Kidney glomerular epithelial cell (primary cell): Measurements from ENCODE around the gene STARD13.
A peak's percentile ranks its signal among the peaks of the same experiment; 100 is the strongest.

ENCODE experiments used
- DNase-seq: peaks from one replicate; lab custom pipeline; 2025; lab: John Stamatoyannopoulos, UW

STARD13 gene

DNA sequence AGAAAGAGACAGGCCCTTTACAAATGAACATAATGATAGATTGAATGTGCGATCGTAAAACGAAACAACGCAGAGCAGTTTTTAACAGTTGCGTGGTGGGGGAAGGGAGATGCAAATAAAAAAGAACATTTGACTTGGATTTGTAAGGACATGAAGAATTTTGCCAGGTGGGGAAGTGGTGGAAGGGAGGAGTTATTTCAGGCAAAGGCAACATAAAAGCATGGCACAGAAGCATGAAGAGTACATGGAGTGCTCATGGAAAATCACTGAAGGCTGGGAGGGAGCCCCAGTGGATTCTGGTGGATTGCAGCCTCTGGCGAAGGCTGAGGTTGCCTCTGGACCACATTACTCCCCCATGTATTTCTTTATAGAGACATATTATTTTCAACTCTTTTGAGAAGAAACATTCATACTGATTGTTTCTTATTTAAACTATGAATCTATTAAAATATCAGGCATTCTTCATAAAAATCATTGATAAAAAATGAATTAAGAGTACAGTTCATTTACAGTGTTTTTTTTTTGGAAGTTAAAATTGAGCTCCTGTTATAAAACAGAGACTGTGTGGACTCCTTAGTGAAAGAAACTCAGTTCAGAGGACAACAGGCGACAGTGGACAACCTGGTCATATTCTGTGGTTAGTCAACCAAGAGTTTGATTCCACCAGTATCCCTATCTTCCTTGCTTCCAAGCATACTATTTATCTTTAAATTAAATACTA, 57.5 kb downstream of the STARD13 start:
- DNase-seq: no peak

DNA sequence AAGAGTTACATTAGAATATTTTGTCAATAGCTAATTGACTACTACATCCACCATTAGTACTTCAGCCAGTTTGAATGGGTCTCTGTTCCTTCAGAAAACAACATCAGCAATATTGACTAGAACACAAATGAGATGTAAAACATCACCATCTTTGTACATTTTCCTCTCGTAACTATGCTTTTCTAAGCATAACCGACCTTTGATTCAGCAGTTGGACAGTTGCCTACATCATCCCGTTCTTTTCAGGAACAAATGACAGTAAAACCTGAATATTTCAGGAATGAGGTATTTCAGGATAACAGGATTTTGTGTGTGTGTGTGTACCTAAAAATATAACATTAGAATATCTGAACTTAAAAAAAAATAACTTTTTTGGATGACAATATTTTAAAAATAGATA, 60.9 kb downstream of the STARD13 start:
- DNase-seq: no peak

- DNase-seq: no peak
Observed at GRCh38 chr13:33224191-33224590, 61.4 kb downstream of the STARD13 start.

GRCh38 chr13:33219926-33220325, 65.6 kb downstream of the STARD13 start:
- DNase-seq: no peak

- no peak for DNase-seq
Observed at GRCh38 chr13:33218426-33218825, 67.1 kb downstream of the STARD13 start.

DNA sequence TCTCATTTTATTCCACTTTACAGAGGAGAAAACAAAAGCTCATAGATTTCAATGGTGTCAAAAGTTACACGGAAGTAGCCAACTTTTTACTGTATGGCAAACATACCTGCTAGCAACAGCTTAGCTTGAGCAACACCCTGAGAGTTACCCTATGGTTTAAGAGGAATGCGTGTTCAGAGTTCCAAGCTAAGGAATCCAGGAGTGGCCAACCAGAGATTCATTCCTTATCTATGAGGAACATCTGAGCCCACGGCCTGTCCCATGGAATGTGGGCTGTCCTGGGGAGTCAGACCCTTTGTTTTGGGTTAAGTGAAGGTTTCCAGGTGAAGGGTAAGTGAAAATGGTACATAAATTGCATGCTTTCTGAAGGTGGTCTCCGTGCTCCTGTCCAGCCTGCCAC, 67.5 kb downstream of the STARD13 start:
- DNase-seq: peak; percentile 26

GRCh38 chr13:33217256-33217655, 68.3 kb downstream of the STARD13 start:
- no peak for DNase-seq

DNA sequence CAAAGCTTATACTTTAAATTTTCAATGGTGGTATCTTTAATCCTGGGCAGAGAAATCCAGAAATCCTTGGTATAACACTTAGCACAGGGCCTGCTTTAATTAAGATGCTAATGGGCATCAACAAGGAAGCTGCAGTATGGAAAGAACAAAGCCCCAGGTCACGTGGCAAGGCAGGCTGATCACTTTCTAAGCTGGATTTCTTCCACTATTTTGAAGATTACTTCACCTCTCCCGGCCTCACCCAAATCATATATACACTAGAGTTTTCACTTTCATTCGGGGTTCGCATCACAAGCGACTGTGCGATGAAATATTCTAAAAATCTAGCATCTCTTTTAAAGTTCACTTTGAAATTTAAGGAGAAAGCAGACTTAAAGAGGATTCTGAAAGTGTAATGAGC, 71.8 kb downstream of the STARD13 start:
- no peak for DNase-seq

DNA sequence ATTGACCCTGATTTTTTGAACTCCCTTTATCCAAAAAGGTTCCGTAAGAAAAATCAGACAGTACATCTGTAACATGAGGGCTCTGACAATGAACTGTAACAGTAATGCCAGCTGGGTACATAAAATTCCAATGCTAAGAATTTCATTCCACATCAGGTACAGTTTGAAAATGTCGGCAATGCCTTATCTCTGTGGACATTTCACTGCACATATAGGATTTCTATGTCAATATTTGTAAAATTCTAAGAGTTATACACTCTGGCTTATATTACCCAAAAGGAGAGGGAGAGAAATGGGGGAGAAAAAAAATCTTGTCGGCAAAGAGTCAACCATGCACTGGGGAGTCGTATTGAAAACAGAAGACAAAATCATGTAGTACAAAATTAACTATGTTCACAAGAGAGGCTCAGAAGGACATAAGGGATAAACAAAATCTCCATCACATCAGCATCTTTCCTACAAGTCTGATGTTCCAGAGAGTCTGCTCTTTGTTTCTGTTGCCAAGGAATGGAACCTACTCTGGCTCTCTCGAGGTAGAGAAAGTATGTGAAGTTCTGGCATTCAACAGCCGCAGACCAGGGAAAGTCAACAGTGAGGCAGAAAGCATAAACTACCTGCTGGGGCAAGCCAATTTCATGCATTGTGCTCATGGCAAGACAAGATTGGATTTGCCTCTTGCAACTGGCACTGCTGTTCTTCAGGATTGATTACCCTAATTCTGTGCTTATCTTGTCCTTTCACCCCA, 72.4 kb downstream of the STARD13 start:
- peak; percentile 12 for DNase-seq

DNA sequence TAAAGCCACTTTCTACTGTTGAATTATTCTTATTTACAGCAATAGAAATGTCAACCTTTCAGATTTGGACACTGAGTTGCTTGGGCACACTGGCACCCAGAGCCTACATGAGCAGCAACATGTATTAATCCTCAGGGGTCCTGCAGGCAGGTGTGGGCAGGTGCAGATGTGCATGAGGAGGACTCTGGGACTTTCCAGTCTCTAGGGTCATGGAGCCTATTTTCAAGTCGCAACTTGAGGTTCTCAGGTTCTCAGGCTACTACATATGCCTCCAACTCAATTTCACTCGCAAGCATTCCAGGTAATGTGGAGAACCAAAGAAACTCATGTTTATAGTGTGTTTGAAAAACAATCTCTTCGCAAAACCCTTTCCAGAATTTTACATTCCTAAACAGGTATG, 73.2 kb downstream of the STARD13 start:
- no peak for DNase-seq

DNA sequence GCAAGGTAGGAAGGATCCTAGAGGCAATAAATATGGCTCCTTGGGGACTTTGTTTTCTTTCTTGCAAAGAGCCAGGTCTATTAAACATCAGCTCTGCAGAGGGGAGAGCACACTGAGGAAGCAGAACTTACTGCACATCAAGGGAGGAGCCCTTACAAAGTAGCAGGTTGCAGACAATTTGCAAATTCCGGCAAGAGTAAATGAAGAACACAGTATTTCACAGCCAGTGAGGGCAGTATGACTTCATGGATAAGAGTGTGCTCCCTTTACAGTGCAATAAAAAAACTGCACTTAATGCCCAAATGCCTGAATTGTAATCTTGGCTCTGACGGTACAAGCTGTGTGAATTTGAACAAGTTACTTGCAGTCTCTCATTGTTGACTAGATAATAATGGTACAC, 75.5 kb downstream of the STARD13 start:
- DNase-seq: no peak

GRCh38 chr13:33208290-33209220, 77.0 kb downstream of the STARD13 start:
- DNase-seq: no peak

- DNase-seq: no peak
Observed at GRCh38 chr13:33207615-33207961, 78.0 kb downstream of the STARD13 start.

DNA sequence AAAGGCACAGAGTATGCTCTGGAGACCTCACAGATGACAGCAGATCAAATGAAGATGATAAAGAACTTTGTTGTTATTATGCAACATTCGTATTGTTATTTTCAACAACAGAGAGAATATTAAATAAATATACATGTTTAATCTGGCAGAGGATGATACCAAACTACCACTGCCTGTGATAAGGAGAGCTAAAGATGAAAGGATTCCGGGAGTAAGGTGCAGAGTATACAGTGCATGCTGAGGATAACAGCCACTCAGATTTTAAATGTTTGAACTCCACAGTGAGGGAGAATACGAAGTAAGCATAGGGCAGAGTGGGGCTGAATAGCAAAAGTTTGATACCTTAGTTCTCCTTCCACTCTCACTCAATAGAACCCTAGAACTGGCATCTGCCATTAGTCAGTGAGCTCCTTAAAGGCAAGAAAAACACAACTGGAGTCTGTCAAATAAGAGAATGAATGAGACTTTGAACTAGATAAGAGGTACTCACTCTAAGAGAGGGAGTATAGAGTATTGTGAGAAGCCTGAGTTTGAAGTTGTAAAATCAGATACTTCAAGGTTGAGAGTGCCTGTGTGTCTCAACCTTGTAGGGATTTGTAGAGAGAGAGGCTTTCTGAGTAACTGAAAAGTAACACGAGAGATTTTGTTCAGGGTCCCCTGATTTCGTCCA, 78.5 kb downstream of the STARD13 start:
- DNase-seq: no peak

- DNase-seq: no peak
Observed at GRCh38 chr13:33206425-33206824, 79.1 kb downstream of the STARD13 start.

GRCh38 chr13:33205804-33206221, 79.7 kb downstream of the STARD13 start:
- DNase-seq: no peak

DNA sequence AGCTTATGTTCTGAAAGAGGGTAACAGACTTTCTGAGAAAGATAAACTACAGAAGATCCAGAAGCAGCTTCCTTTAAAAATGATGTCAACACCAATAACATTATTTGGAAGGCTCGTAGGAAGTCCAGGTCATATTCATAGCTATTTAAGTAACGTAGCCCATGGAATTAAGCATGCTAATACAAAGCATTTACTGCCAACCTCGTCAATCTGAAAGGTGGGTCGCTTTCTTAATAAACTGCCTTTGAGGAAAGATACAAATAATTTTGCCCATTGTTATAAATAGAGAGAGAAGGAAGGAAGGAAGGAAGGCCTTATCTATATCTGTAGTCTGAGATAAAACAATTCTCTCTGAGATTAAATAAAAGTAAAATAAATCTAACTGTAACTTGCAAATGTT, 80.3 kb downstream of the STARD13 start:
- no peak for DNase-seq

DNA sequence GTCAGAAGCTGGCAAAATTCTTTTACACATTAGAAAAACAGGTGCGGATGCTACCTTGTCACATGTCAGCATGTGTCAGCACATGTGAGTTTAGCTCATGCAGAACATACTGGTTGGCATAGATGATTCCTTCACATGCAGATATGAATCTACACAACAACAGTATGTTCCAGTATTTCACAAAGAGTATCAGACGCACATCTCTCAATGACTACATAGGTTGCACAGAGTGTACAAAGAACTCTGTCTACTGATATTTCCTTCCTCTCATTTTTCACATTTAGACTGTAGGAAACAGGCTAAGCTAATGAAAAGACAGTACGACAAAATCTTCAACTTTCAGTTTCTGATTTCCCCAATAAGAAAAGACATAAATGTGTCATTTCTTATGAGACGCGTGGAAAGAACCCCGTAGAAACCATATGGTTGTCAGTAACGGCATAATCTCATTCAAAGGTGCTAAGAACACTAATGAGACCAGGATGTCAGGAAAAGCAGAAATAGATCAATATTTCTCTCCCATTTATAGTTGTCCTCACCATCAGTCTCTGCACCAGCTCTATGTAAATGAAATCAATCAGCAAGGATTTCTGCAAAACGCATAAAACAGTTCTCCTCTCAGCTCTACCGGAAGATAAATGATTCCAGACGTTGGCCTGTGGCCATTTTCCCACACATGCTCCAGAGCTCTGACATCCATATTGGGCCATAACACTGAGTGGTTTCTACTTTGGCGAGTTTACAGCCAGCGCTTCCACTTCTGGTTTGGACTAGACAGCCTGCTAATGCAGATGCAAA, 81.2 kb downstream of the STARD13 start:
- no peak for DNase-seq

DNA sequence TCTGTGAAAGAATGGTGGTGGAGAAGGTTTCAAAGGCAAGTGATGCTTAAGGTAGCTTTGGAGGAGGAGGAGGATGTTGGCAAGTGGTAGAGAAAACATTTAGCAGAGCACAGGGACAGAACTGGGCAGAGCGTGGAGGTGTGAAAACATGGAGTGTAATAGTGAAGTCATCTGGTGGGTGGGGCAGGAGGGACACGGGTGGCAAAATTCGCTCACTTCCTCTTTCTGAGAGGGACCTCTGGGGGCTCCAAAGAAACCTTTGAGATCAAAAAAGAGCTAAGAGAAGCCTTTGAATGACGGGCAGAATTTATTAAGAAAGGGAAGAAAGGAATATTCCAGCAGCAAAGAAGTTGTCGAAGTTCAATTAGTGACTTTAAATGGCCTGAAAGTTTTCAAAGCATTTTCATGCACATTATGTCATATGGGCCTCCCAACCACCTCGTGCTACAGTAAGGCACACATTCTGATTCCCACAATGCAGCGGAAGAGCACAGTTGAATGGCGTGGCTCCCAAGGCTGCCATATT, 82.8 kb downstream of the STARD13 start:
- DNase-seq: no peak

DNA sequence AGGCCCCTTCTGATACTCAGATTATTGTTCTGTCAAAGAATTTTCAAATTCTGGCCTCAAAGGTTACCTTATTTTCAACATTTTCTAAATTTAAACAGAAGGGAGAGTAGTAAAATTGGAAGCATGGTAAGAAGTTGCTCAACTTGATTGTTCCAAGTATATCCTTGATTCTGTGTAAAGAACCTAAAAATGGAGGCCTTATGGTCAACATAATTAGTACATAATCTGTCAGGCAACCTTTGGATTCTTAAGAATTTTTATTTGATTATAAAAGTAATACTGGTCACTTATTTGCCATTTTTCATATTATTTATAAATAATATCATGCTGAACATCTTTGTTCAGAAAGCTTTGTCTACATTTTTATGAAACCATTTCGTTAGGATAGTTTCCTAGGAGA, 83.9 kb downstream of the STARD13 start:
- no peak for DNase-seq

- no peak for DNase-seq
Observed at GRCh38 chr13:33199289-33199850, 86.2 kb downstream of the STARD13 start.
